ENCODE measurements around the gene ADSL. TPM values are rescaled to one million over a fixed set of nuclear protein-coding genes. Genes with fewer than 3 reads are reported as not detected.

Gene ADSL
- total and polyA plus RNA-seq, 2 donors (not counting 1 experiment from before 2014, with no cell fraction given), result 61.0 to 63.8 TPM

GRCh38 chr22:40391417-40391816 is 45.1 kb downstream of the ADSL start:
- WGBS (ENCODE audit: insufficient coverage), result 100% methylated on average over 1 of the region's 2 CpGs
- no peaks in the 10 kb centered on the region for H3K9me3 Mint-ChIP-seq (ENCODE audit: insufficient read depth)
- H3K9me3 ChIP-seq (ENCODE audit: control extremely low read depth in 1 of 3, control insufficient read depth in 2 of 3, insufficient read depth in 1 of 3, low read length in 2 of 3), result no peaks in the 10 kb centered on the region
- H3K27me3 Mint-ChIP-seq, result no peaks in the 10 kb centered on the region
- ATAC-seq (ENCODE audit: low read depth) (no peak), DNase-seq (no peak)
- peaks cover 53 to 57% of the 10 kb centered on the region in 2 donors for H3K4me1 ChIP-seq (ENCODE audit: control insufficient read depth in 2 of 2, insufficient read depth in 2 of 2, low read length in 2 of 2)
- peak overlapping the region; percentile 42 for H3K27ac Mint-ChIP-seq
- TF ChIP-seq CTCF (IDR thresholded peaks at IDR 0.05) (no peak), EZH2 (IDR thresholded peaks at IDR 0.05; ENCODE audit: borderline replicate concordance, insufficient read depth, low read depth, low read length, poor library complexity, severe bottlenecking) (no peak)
- no peak overlapping the region for H3K9ac ChIP-seq (ENCODE audit: low read length)
- peak overlapping the region in 1 of 2 donors; percentile 15 for H3K27ac ChIP-seq (ENCODE audit: low read length in 2 of 2)
- intact Hi-C loops (cut with micrococcal nuclease), result no loop called here
- H3K27me3 ChIP-seq (replicated peaks in 1 of 4; ENCODE audit: control extremely low read depth in 1 of 4, control insufficient read depth in 3 of 4, insufficient read depth in 4 of 4, low read length in 3 of 4), result no peaks in the 10 kb centered on the region
- peaks cover 3 to 9% of the 10 kb centered on the region in 2 experiments for H3K36me3 ChIP-seq (replicated peaks in 1 of 2; ENCODE audit: control extremely low read depth in 1 of 2, control insufficient read depth in 1 of 2, extremely low read depth in 1 of 2, insufficient read depth in 2 of 2, low read length in 1 of 2)
- no peak overlapping the region for H3K4me3 ChIP-seq (ENCODE audit: control extremely low read depth in 1 of 5, extremely low read depth in 1 of 5, insufficient read depth in 1 of 5, low read depth in 2 of 5, low read length in 4 of 5)
- H3K4me1 Mint-ChIP-seq, result peaks cover 69% of the 10 kb centered on the region
- no peak overlapping the region for H3K4me3 Mint-ChIP-seq
- H3K79me2 ChIP-seq (ENCODE audit: control insufficient read depth, insufficient read depth, low read length), result peaks cover 86% of the 10 kb centered on the region
- no peaks in the 10 kb centered on the region for H4K20me1 ChIP-seq (ENCODE audit: control insufficient read depth, insufficient read depth, low read length, poor library complexity, severe bottlenecking)
- CTCF ChIA-PET, result interaction anchor here (1.4 kb wide), 1 partner anchor 8 kb away, joined by 4 read pairs; no protein-coding TSS in a partner anchor
- POLR2A ChIA-PET, result no interaction called here
- H3K4me2 ChIP-seq (replicated peaks; ENCODE audit: low read depth, low read length, poor library complexity, severe bottlenecking), result no peak overlapping the region
- H2AFZ ChIP-seq (ENCODE audit: insufficient read depth, low read depth, low read length, poor library complexity, severe bottlenecking), result no peak overlapping the region

GRCh38 chr22:40392618-40393017 is 46.3 kb downstream of the ADSL start:
- peaks cover 3 to 9% of the 10 kb centered on the region in 2 experiments for H3K36me3 ChIP-seq (replicated peaks in 1 of 2; ENCODE audit: control extremely low read depth in 1 of 2, control insufficient read depth in 1 of 2, extremely low read depth in 1 of 2, insufficient read depth in 2 of 2, low read length in 1 of 2)
- no peaks in the 10 kb centered on the region for H3K27me3 ChIP-seq (replicated peaks in 1 of 4; ENCODE audit: control extremely low read depth in 1 of 4, control insufficient read depth in 3 of 4, insufficient read depth in 4 of 4, low read length in 3 of 4)
- TF ChIP-seq EZH2 (IDR thresholded peaks at IDR 0.05; ENCODE audit: borderline replicate concordance, insufficient read depth, low read depth, low read length, poor library complexity, severe bottlenecking), result no peak
- no peak for TF ChIP-seq CTCF (IDR thresholded peaks at IDR 0.05)
- ATAC-seq (ENCODE audit: low read depth), result no peak
- Mint-ChIP-seq H3K4me1 (peaks cover 70% of the 10 kb centered on the region), H3K27me3 (no peaks in the 10 kb centered on the region), H3K4me3 (no peak overlapping the region), H3K9me3 (ENCODE audit: insufficient read depth) (no peaks in the 10 kb centered on the region), H3K27ac (peak overlapping the region; percentile 54)
- peaks cover 86% of the 10 kb centered on the region for H3K79me2 ChIP-seq (ENCODE audit: control insufficient read depth, insufficient read depth, low read length)
- H3K9me3 ChIP-seq (ENCODE audit: control extremely low read depth in 1 of 3, control insufficient read depth in 2 of 3, insufficient read depth in 1 of 3, low read length in 2 of 3), result no peaks in the 10 kb centered on the region
- H3K4me2 ChIP-seq (replicated peaks; ENCODE audit: low read depth, low read length, poor library complexity, severe bottlenecking), result no peak overlapping the region
- intact Hi-C loops (cut with micrococcal nuclease), result no loop called here
- H4K20me1 ChIP-seq (ENCODE audit: control insufficient read depth, insufficient read depth, low read length, poor library complexity, severe bottlenecking), result no peaks in the 10 kb centered on the region
- peak overlapping the region in 1 of 2 donors; percentile 18 for H3K27ac ChIP-seq (ENCODE audit: low read length in 2 of 2)
- H3K9ac ChIP-seq (ENCODE audit: low read length), result no peak overlapping the region
- 100% methylated on average over 1 of the region's 2 CpGs for WGBS (ENCODE audit: insufficient coverage)
- H3K4me1 ChIP-seq (ENCODE audit: control insufficient read depth in 2 of 2, insufficient read depth in 2 of 2, low read length in 2 of 2), result peaks cover 55 to 57% of the 10 kb centered on the region in 2 donors
- no peak overlapping the region for H3K4me3 ChIP-seq (ENCODE audit: control extremely low read depth in 1 of 5, extremely low read depth in 1 of 5, insufficient read depth in 1 of 5, low read depth in 2 of 5, low read length in 4 of 5)
- no peak for DNase-seq
- no peak overlapping the region for H2AFZ ChIP-seq (ENCODE audit: insufficient read depth, low read depth, low read length, poor library complexity, severe bottlenecking)
- ChIA-PET CTCF (interaction anchor here (1.2 kb wide), 1 partner anchor 132 kb away, joined by 3 read pairs; no protein-coding TSS in a partner anchor), POLR2A (interaction anchor here (0.6 kb wide), 1 partner anchor 803 kb away, joined by 7 read pairs; no protein-coding TSS in a partner anchor)

All from B cell (primary cell).